ENCODE results near the gene CDC42EP2. TPM values are rescaled to one million over a fixed set of nuclear protein-coding genes. Genes with fewer than 3 reads are reported as not detected.
"Not testable (repeated sequence)": the region's sequence is repeated elsewhere in the genome, so short reads cannot be mapped to it uniquely, and the experiment has no call there.

CDC42EP2 gene
- total RNA-seq, 1 donor from 2014 or later = 34.7 TPM

GRCh38 chr11:65315204-65315865 is 669 bp downstream of the CDC42EP2 start:
- intact Hi-C loops (cut with DNase I) = loop anchor here (5.0 kb wide), 1 partner anchor 38 kb away; no protein-coding TSS in a partner anchor
- ATAC-seq (peak; percentile 76), DNase-seq (ENCODE audit: low spot score) (peak; percentile 92)

- intact Hi-C loops (cut with DNase I) = loop anchor here (5.0 kb wide), 1 partner anchor 39 kb away; no protein-coding TSS in a partner anchor
- DNase-seq (ENCODE audit: low spot score) = no peak
- no peak for ATAC-seq
Measured at GRCh38 chr11:65315866-65316226, 1.2 kb downstream of the CDC42EP2 start.

GRCh38 chr11:65316227-65317024 is 1.8 kb downstream of the CDC42EP2 start:
- intact Hi-C loops (cut with DNase I) = loop anchor here (5.0 kb wide), 1 partner anchor 39 kb away; no protein-coding TSS in a partner anchor
- DNase-seq (ENCODE audit: low spot score) (no peak), ATAC-seq (peak; percentile 57)

GRCh38 chr11:65317025-65317786 is 2.5 kb downstream of the CDC42EP2 start:
- peak; percentile 80 for DNase-seq (ENCODE audit: low spot score)

GRCh38 chr11:65320386-65321075 is 5.9 kb downstream of the CDC42EP2 start:
- DNase-seq (ENCODE audit: low spot score) (no peak), ATAC-seq (no peak)
- intact Hi-C loops (cut with DNase I) = no loop called here

More at GRCh38 chr11:65317025-65317786, 2.5 kb downstream of the CDC42EP2 start:
- intact Hi-C loops (cut with DNase I) = loop anchor here (5.0 kb wide), 1 partner anchor 40 kb away; no protein-coding TSS in a partner anchor
- peak; percentile 28 for ATAC-seq

- ATAC-seq (no peak), DNase-seq (ENCODE audit: low spot score) (no peak)
- intact Hi-C loops (cut with DNase I) = no loop called here
Measured at GRCh38 chr11:65321076-65321475, 6.4 kb downstream of the CDC42EP2 start.

- intact Hi-C loops (cut with DNase I) = no loop called here
- DNase-seq (ENCODE audit: low spot score) = no peak
- peak; percentile 59 for ATAC-seq
Measured at GRCh38 chr11:65321828-65322485, 7.3 kb downstream of the CDC42EP2 start.

GRCh38 chr11:65323813-65324212 is 9.1 kb downstream of the CDC42EP2 start:
- ATAC-seq (peak; percentile 30), DNase-seq (ENCODE audit: low spot score) (no peak)
- intact Hi-C loops (cut with DNase I) = no loop called here

- DNase-seq (ENCODE audit: low spot score) (no peak), ATAC-seq (no peak)
- intact Hi-C loops (cut with DNase I) = no loop called here
Measured at GRCh38 chr11:65325435-65325834, 10.8 kb downstream of the CDC42EP2 start.

- ATAC-seq (no peak), DNase-seq (ENCODE audit: low spot score) (no peak)
- intact Hi-C loops (cut with DNase I) = no loop called here
Measured at GRCh38 chr11:65327021-65327420, 12.4 kb downstream of the CDC42EP2 start.

GRCh38 chr11:65329478-65329877 is 14.8 kb downstream of the CDC42EP2 start:
- intact Hi-C loops (cut with DNase I) = no loop called here
- DNase-seq (ENCODE audit: low spot score) = no peak
- no peak for ATAC-seq

GRCh38 chr11:65329944-65330403 is 15.3 kb downstream of the CDC42EP2 start:
- DNase-seq (ENCODE audit: low spot score) (peak; percentile 94), ATAC-seq (peak; percentile 65)
- intact Hi-C loops (cut with DNase I) = no loop called here

- DNase-seq (ENCODE audit: low spot score) (no peak), ATAC-seq (no peak)
- intact Hi-C loops (cut with DNase I) = no loop called here
Measured at GRCh38 chr11:65330544-65330943, 15.9 kb downstream of the CDC42EP2 start.

- DNase-seq (ENCODE audit: low spot score); ATAC-seq; intact Hi-C loops (cut with DNase I): not testable (repeated sequence)
Measured at GRCh38 chr11:65332591-65332990, 17.9 kb downstream of the CDC42EP2 start.

- DNase-seq (ENCODE audit: low spot score) = no peak
- intact Hi-C loops (cut with DNase I) = no loop called here
Measured at GRCh38 chr11:65334696-65335295, 20.1 kb downstream of the CDC42EP2 start.

GRCh38 chr11:65338676-65339075 is 24.0 kb downstream of the CDC42EP2 start:
- ATAC-seq (no peak), DNase-seq (ENCODE audit: low spot score) (no peak)
- intact Hi-C loops (cut with DNase I) = no loop called here

More at GRCh38 chr11:65334696-65335295, 20.1 kb downstream of the CDC42EP2 start:
- no peak for ATAC-seq

GRCh38 chr11:65340226-65340625 is 25.6 kb downstream of the CDC42EP2 start:
- intact Hi-C loops (cut with DNase I) = no loop called here
- ATAC-seq = no peak
- DNase-seq (ENCODE audit: low spot score) = no peak

GRCh38 chr11:65341856-65342255 is 27.2 kb downstream of the CDC42EP2 start:
- ATAC-seq (no peak), DNase-seq (ENCODE audit: low spot score) (no peak)
- intact Hi-C loops (cut with DNase I) = no loop called here
